Endothelial cell (in vitro differentiated cells): Measurements from ENCODE around the gene SP8. TPM values are rescaled to one million over a fixed set of nuclear protein-coding genes. Genes with fewer than 3 reads are reported as not detected.
"Not testable (repeated sequence)": the region's sequence is repeated elsewhere in the genome, so short reads cannot be mapped to it uniquely, and the experiment has no call there.

Experiments used
- DNase-seq: peaks from one replicate; pipeline ENCODE4 v3.0.0; 2021; ENCODE audit warnings: low spot score
- H3K27ac Mint-ChIP-seq: one replicate; pipeline ENCODE4 v1.8.0; 2021; ENCODE audit warnings: mixed read lengths, inconsistent platforms; ENCODE audit not compliant: unreplicated experiment
- H3K27me3 Mint-ChIP-seq: one replicate; pipeline ENCODE4 v1.8.0; 2021; ENCODE audit warnings: mild to moderate bottlenecking, moderate library complexity, mixed read lengths, inconsistent platforms; ENCODE audit not compliant: unreplicated experiment
- H3K36me3 Mint-ChIP-seq: one replicate; pipeline ENCODE4 v1.8.0; 2021; ENCODE audit warnings: mild to moderate bottlenecking, low read depth, mixed read lengths, inconsistent platforms; ENCODE audit not compliant: unreplicated experiment
- H3K4me1 Mint-ChIP-seq: one replicate; pipeline ENCODE4 v1.8.0; 2021; ENCODE audit warnings: mild to moderate bottlenecking, mixed read lengths, inconsistent platforms; ENCODE audit not compliant: unreplicated experiment
- H3K4me3 Mint-ChIP-seq: one replicate; pipeline ENCODE4 v1.8.0; 2021; ENCODE audit warnings: mild to moderate bottlenecking, mixed read lengths, inconsistent platforms; ENCODE audit not compliant: unreplicated experiment
- H3K9me3 Mint-ChIP-seq: one replicate; pipeline ENCODE4 v1.8.0; 2021; ENCODE audit warnings: mixed read lengths, inconsistent platforms; ENCODE audit not compliant: unreplicated experiment
- total RNA-seq: library from RNA; stranded (reverse); fragmentation: NEBNext Ultra II Directional; extraction: Animal tissue kit (Norgen Biotek cat#: 25700); gene quantifications from one replicate; pipeline ENCODE4 v1.2.1, GENCODE V29; 2021; ENCODE audit not compliant: unreplicated experiment
- TF ChIP-seq, protein P1 (sequence below): fragments of 200-600 bp; sonication (generic); IDR thresholded peaks from one replicate; pipeline ENCODE4 v1.5.0; 2021; ENCODE audit warnings: antibody characterized with exemption; ENCODE audit not compliant: unreplicated experiment

The SP8 gene
- total RNA-seq, 1 donor from 2014 or later, result 0.82 TPM

DNA sequence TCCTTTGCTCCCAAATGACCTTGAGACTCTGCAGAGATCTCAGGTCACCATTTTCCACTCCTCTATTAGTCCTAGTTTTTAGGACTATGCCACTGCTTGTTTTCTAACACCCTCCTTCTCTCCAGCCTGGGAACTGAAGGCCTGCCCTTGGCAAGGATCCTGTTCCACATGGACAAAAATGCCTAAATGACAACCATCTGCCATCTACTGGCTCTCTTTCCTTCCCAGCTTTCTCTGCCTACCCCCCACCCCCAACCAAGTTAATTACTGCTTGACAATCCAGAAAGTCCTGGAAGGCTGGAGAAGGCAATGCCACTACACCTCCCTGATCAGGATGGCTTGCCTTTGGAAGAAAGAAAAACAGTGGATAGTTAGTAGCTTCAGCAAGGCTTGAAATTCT is 44.8 kb upstream of the SP8 start:
- Mint-ChIP-seq H3K9me3 (no peaks in the 10 kb centered on the region), H3K36me3 (no peaks in the 10 kb centered on the region), H3K4me3 (no peak overlapping the region), H3K27ac (no peak overlapping the region), H3K27me3 (peaks cover 4% of the 10 kb centered on the region), H3K4me1 (peaks cover 6% of the 10 kb centered on the region)
- TF ChIP-seq, protein P1, sequence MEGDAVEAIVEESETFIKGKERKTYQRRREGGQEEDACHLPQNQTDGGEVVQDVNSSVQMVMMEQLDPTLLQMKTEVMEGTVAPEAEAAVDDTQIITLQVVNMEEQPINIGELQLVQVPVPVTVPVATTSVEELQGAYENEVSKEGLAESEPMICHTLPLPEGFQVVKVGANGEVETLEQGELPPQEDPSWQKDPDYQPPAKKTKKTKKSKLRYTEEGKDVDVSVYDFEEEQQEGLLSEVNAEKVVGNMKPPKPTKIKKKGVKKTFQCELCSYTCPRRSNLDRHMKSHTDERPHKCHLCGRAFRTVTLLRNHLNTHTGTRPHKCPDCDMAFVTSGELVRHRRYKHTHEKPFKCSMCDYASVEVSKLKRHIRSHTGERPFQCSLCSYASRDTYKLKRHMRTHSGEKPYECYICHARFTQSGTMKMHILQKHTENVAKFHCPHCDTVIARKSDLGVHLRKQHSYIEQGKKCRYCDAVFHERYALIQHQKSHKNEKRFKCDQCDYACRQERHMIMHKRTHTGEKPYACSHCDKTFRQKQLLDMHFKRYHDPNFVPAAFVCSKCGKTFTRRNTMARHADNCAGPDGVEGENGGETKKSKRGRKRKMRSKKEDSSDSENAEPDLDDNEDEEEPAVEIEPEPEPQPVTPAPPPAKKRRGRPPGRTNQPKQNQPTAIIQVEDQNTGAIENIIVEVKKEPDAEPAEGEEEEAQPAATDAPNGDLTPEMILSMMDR, result no peak
- DNase-seq, result no peak

DNA sequence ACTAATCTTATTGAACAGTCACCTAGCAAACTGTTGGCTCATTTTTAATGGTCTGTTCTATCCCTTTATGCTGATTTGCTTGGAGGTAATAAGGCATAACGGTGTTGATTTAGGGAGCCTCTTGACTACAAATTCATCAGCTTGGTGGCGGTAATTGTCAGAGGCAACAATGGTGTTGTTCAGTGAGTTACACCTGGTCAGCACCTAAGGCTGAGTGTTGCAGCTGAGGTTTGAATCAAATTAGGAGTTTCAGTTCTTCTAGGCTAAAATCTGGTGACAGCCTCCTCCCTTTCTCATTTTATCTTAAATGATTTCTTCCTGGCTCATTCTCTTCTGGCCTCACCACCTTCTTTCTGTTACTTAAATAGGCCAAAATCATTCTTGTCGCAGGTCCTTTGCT is 42.3 kb upstream of the SP8 start:
- Mint-ChIP-seq H3K27ac (no peak overlapping the region), H3K27me3 (peaks cover 4% of the 10 kb centered on the region), H3K9me3 (no peaks in the 10 kb centered on the region), H3K36me3 (no peaks in the 10 kb centered on the region), H3K4me1 (peaks cover 6% of the 10 kb centered on the region), H3K4me3 (no peak overlapping the region)
- DNase-seq, result no peak
- TF ChIP-seq, protein P1, result no peak

DNA sequence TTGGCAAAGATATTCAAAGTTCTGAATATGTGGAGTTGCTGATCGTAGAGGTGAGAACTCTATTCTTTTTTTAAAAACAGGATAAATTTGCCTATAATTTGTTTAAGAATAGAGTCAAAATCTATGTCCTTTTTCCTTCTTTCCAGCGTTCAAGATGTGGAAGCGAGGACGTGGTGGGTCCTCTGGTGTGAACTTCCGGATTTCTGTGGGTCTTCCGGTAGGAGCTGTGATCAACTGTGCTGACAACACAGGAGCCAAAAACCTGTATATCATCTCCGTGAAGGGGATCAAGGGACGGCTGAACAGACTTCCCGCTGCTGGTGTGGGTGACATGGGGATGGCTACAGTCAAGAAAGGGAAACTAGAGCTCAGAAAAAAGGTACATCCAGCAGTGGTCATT is 40.5 kb upstream of the SP8 start:
- Mint-ChIP-seq H3K27me3 (peaks cover 4% of the 10 kb centered on the region), H3K4me3 (no peak overlapping the region), H3K27ac (no peak overlapping the region), H3K4me1 (peaks cover 5% of the 10 kb centered on the region), H3K36me3 (no peaks in the 10 kb centered on the region), H3K9me3 (no peaks in the 10 kb centered on the region)
- no peak for DNase-seq
- TF ChIP-seq, protein P1, result no peak

DNA sequence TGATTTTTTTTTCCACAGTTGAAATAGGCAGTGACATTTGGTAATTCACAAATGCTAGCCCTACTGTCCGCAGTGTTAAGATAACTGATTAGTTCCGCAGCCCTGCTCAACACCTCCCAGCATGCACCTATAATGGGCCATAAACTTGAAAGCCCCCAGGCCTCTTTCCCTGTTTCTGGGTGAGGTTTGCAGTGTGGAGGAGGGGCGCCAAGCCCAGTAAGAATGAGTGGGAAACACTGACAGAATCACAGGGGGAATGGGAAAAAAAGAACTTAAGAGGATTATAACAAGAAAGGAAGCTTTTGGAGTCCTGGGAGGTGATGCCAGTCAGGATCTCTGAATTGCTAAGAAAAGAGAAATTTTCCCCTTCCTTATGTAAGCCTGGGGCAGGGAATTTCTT is 39.6 kb upstream of the SP8 start:
- no peaks in the 10 kb centered on the region for H3K9me3 Mint-ChIP-seq
- H3K4me1 Mint-ChIP-seq, result no peaks in the 10 kb centered on the region
- no peak for DNase-seq
- no peak overlapping the region for H3K4me3 Mint-ChIP-seq
- H3K36me3 Mint-ChIP-seq, result no peaks in the 10 kb centered on the region
- TF ChIP-seq, protein P1, result no peak
- H3K27ac Mint-ChIP-seq, result no peak overlapping the region
- peaks cover 3% of the 10 kb centered on the region for H3K27me3 Mint-ChIP-seq

DNA sequence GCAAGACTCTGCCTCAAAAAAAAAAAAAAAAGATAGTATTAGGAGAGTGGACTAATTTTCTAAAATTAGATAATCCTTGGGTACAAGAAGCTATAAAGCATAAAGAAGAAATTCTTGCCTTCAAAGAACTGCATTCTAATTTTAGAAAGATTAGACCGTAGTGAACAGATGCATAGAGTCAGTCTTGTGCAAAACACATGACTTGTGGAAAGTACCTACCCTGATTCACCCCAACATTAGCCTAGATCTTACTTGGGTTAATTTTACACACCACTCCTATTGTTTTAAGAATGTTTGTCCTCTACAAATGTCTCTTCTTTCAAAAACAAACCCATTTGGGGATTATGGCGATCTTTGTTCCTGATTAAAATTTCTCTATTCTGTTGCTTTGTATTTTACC is 38.9 kb upstream of the SP8 start:
- Mint-ChIP-seq H3K9me3 (no peaks in the 10 kb centered on the region), H3K36me3 (no peaks in the 10 kb centered on the region), H3K27me3 (peaks cover 1% of the 10 kb centered on the region), H3K27ac (no peak overlapping the region), H3K4me3 (no peak overlapping the region), H3K4me1 (no peaks in the 10 kb centered on the region)
- TF ChIP-seq, protein P1, result no peak
- DNase-seq, result no peak

DNA sequence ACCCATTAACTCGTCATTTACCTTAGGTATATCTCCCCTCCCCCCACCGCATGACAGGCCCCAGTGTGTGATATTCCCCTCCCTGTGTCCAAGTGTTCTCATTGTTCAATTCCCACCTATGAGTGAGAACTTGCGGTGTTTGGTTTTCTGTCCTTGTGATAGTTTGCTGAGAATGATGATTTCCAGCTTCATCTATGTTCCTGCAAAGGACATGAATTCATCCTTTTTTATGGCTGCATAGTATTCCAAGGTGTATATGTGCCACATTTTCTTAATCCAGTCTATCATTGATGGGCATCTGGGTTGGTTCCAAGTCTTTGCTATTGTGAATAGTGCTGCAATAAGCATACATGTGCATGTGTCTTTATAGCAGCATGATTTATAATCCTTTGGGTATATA is 34.7 kb upstream of the SP8 start:
- not testable (repeated sequence) for H3K27ac Mint-ChIP-seq, DNase-seq, H3K27me3 Mint-ChIP-seq, H3K4me3 Mint-ChIP-seq, H3K36me3 Mint-ChIP-seq, H3K9me3 Mint-ChIP-seq, H3K4me1 Mint-ChIP-seq
